IPS DF 6.9 (cell line): ENCODE measurements around the gene SUCLA2.
"Not testable (repeated sequence)": the region's sequence is repeated elsewhere in the genome, so short reads cannot be mapped to it uniquely, and the experiment has no call there.

Experiments
- DNase-seq: peaks from one replicate; pipeline ENCODE4 v3.0.0-alpha.2; 2013; ENCODE audit warnings: low read depth, low spot score
- H3K27ac ChIP-seq: one replicate; pipeline ENCODE4 v1.5.1; 2013; ENCODE audit warnings: low read length, control low read depth
- H3K27me3 ChIP-seq: 2 replicates; pipeline ENCODE4 v1.6.1; 2013; ENCODE audit warnings: mild to moderate bottlenecking, low read length; ENCODE audit not compliant: control insufficient read depth, insufficient read depth
- H3K36me3 ChIP-seq: 2 replicates; pipeline ENCODE4 v1.6.1; 2013; ENCODE audit warnings: low read length; ENCODE audit not compliant: control insufficient read depth, insufficient read depth
- H3K4me1 ChIP-seq: 2 replicates; pipeline ENCODE4 v1.6.1; 2013; ENCODE audit warnings: low read length; ENCODE audit not compliant: control insufficient read depth, insufficient read depth
- H3K4me3 ChIP-seq: 2 replicates; pipeline ENCODE4 v1.5.1; 2013; ENCODE audit warnings: mild to moderate bottlenecking, low read length
- H3K9me3 ChIP-seq: 2 replicates; pipeline ENCODE4 v1.6.1; 2013; ENCODE audit warnings: low read length, inconsistent platforms; ENCODE audit not compliant: control insufficient read depth, insufficient read depth
- whole genome bisulfite sequencing: extraction: QIAGEN DNeasy Blood & Tissue Kit; methylation state at CpG from one replicate; pipeline ENCODE4 v1.1.7; 2013; ENCODE audit warnings: mixed read lengths, missing lambda C conversion rate; ENCODE audit not compliant: insufficient read length, insufficient coverage; 5-methylcytosine and 5-hydroxymethylcytosine counted together

SUCLA2 gene

GRCh38 chr13:47955836-47956235, 45.2 kb downstream of the SUCLA2 start:
- no peak for DNase-seq
- Histone ChIP-seq H3K4me3 (no peak overlapping the region), H3K4me1 (no peaks in the 10 kb centered on the region), H3K27ac (no peak overlapping the region), H3K27me3 (no peaks in the 10 kb centered on the region), H3K9me3 (peaks cover 9% of the 10 kb centered on the region), H3K36me3 (peaks cover 7% of the 10 kb centered on the region; the same call in 1 of the 2 replicates)
- WGBS: no CpG with 5 or more reads among the region's 2 CpGs

GRCh38 chr13:47949799-47950198, 51.3 kb downstream of the SUCLA2 start:
- H3K9me3 ChIP-seq: no peaks in the 10 kb centered on the region
- H3K36me3 ChIP-seq: peaks cover 5% of the 10 kb centered on the region; the same call in 1 of the 2 replicates
- no CpG with 5 or more reads among the region's 2 CpGs for WGBS
- H3K27me3 ChIP-seq: no peaks in the 10 kb centered on the region
- no peak overlapping the region for H3K4me3 ChIP-seq
- no peaks in the 10 kb centered on the region for H3K4me1 ChIP-seq
- no peak overlapping the region for H3K27ac ChIP-seq
- no peak for DNase-seq

GRCh38 chr13:47945738-47946137, 55.3 kb downstream of the SUCLA2 start:
- H3K27ac ChIP-seq: no peak overlapping the region
- no peaks in the 10 kb centered on the region for H3K27me3 ChIP-seq
- H3K36me3 ChIP-seq: peaks cover 5% of the 10 kb centered on the region; the same call in 1 of the 2 replicates
- no peaks in the 10 kb centered on the region for H3K9me3 ChIP-seq
- DNase-seq: no peak
- no peak overlapping the region for H3K4me3 ChIP-seq
- H3K4me1 ChIP-seq: no peaks in the 10 kb centered on the region
- WGBS: no CpG with 5 or more reads among the region's 2 CpGs

GRCh38 chr13:47945146-47945545, 55.9 kb downstream of the SUCLA2 start:
- WGBS: no CpG with 5 or more reads among the region's 4 CpGs

GRCh38 chr13:47934371-47934770, 66.7 kb downstream of the SUCLA2 start:
- Histone ChIP-seq H3K36me3 (no peaks in the 10 kb centered on the region), H3K4me1 (no peaks in the 10 kb centered on the region), H3K4me3 (no peak overlapping the region), H3K9me3 (no peaks in the 10 kb centered on the region), H3K27me3 (no peaks in the 10 kb centered on the region), H3K27ac (no peak overlapping the region)
- no peak for DNase-seq
- no CpG with 5 or more reads among the region's 5 CpGs for WGBS

More at GRCh38 chr13:47945146-47945545, 55.9 kb downstream of the SUCLA2 start:
- not testable (repeated sequence) for H3K9me3 ChIP-seq, H3K4me3 ChIP-seq, H3K27me3 ChIP-seq, H3K27ac ChIP-seq, H3K36me3 ChIP-seq, H3K4me1 ChIP-seq, DNase-seq

GRCh38 chr13:47932950-47933923, 67.8 kb downstream of the SUCLA2 start:
- WGBS: no CpG with 5 or more reads among the region's 5 CpGs
- H3K4me3 ChIP-seq: no peak overlapping the region
- H3K27ac ChIP-seq: no peak overlapping the region
- H3K9me3 ChIP-seq: no peaks in the 10 kb centered on the region
- no peak for DNase-seq
- H3K4me1 ChIP-seq: no peaks in the 10 kb centered on the region
- no peaks in the 10 kb centered on the region for H3K36me3 ChIP-seq
- no peaks in the 10 kb centered on the region for H3K27me3 ChIP-seq

GRCh38 chr13:47930649-47931165, 70.4 kb downstream of the SUCLA2 start:
- Histone ChIP-seq H3K9me3 (no peaks in the 10 kb centered on the region), H3K4me1 (no peaks in the 10 kb centered on the region), H3K27me3 (no peaks in the 10 kb centered on the region), H3K36me3 (no peaks in the 10 kb centered on the region), H3K27ac (no peak overlapping the region), H3K4me3 (no peak overlapping the region)
- no CpG with 5 or more reads among the region's 1 CpG for WGBS
- no peak for DNase-seq

GRCh38 chr13:47929156-47929555, 71.9 kb downstream of the SUCLA2 start:
- WGBS: no CpG with 5 or more reads among the region's 3 CpGs
- no peak for DNase-seq
- no peak overlapping the region for H3K4me3 ChIP-seq
- H3K27ac ChIP-seq: no peak overlapping the region
- H3K4me1 ChIP-seq: no peaks in the 10 kb centered on the region
- no peaks in the 10 kb centered on the region for H3K36me3 ChIP-seq
- no peaks in the 10 kb centered on the region for H3K27me3 ChIP-seq
- H3K9me3 ChIP-seq: no peaks in the 10 kb centered on the region

GRCh38 chr13:47917022-47917574, 84.0 kb downstream of the SUCLA2 start:
- no peak overlapping the region for H3K4me3 ChIP-seq
- WGBS: no CpG with 5 or more reads among the region's 4 CpGs
- no peak for DNase-seq

GRCh38 chr13:47908197-47908902, 92.7 kb downstream of the SUCLA2 start:
- no peaks in the 10 kb centered on the region for H3K4me1 ChIP-seq
- H3K9me3 ChIP-seq: no peaks in the 10 kb centered on the region
- no peaks in the 10 kb centered on the region for H3K27me3 ChIP-seq
- H3K36me3 ChIP-seq: no peaks in the 10 kb centered on the region
- WGBS: no CpG with 5 or more reads among the region's 12 CpGs
- no peak overlapping the region for H3K4me3 ChIP-seq
- no peak overlapping the region for H3K27ac ChIP-seq
- no peak for DNase-seq

More at GRCh38 chr13:47917022-47917574, 84.0 kb downstream of the SUCLA2 start:
- Histone ChIP-seq H3K27me3 (no peaks in the 10 kb centered on the region), H3K36me3 (no peaks in the 10 kb centered on the region), H3K4me1 (no peaks in the 10 kb centered on the region), H3K9me3 (no peaks in the 10 kb centered on the region; the same call in 1 of the 2 replicates), H3K27ac (no peak overlapping the region)
